Measurements from ENCODE around the gene MAPT.
"Not testable (repeated sequence)": the region's sequence is repeated elsewhere in the genome, so short reads cannot be mapped to it uniquely, and the experiment has no call there.

Gene MAPT

GRCh38 chr17:46010597-46011186 lies 116.3 kb downstream of the MAPT start:
- no peak for DNase-seq (ENCODE audit: low spot score)

GRCh38 chr17:46011711-46012505 lies 117.6 kb downstream of the MAPT start:
- no peak for DNase-seq (ENCODE audit: low spot score)

GRCh38 chr17:46012506-46013079 lies 118.2 kb downstream of the MAPT start:
- no peak for DNase-seq (ENCODE audit: low spot score)

- DNase-seq (ENCODE audit: low spot score): no peak
Observed at GRCh38 chr17:46013127-46013501, 118.8 kb downstream of the MAPT start.

GRCh38 chr17:46013502-46014165 lies 119.3 kb downstream of the MAPT start:
- DNase-seq (ENCODE audit: low spot score): no peak

- DNase-seq (ENCODE audit: low spot score): not testable (repeated sequence)
Observed at GRCh38 chr17:46019408-46019925, 125.1 kb downstream of the MAPT start.

GRCh38 chr17:46020023-46020761 lies 125.8 kb downstream of the MAPT start:
- DNase-seq (ENCODE audit: low spot score): no peak

- DNase-seq (ENCODE audit: low spot score): no peak
Observed at GRCh38 chr17:46020998-46021397, 126.6 kb downstream of the MAPT start.

- DNase-seq (ENCODE audit: low spot score): not testable (repeated sequence)
Observed at GRCh38 chr17:46023366-46023765, 129.0 kb downstream of the MAPT start.

- DNase-seq (ENCODE audit: low spot score): no peak
Observed at GRCh38 chr17:46023783-46024388, 129.5 kb downstream of the MAPT start.

GRCh38 chr17:46024590-46024989 lies 130.2 kb downstream of the MAPT start:
- no peak for DNase-seq (ENCODE audit: low spot score)

GRCh38 chr17:46025060-46025459 lies 130.7 kb downstream of the MAPT start:
- no peak for DNase-seq (ENCODE audit: low spot score)

GRCh38 chr17:46025510-46026165 lies 131.3 kb downstream of the MAPT start:
- DNase-seq (ENCODE audit: low spot score): no peak

GRCh38 chr17:46026166-46027047 lies 132.1 kb downstream of the MAPT start:
- no peak for DNase-seq (ENCODE audit: low spot score)

GRCh38 chr17:46027048-46027975 lies 133.0 kb downstream of the MAPT start:
- no peak for DNase-seq (ENCODE audit: low spot score)

- DNase-seq (ENCODE audit: low spot score): no peak
Observed at GRCh38 chr17:46027976-46028325, 133.6 kb downstream of the MAPT start.

GRCh38 chr17:46028374-46028773 lies 134.0 kb downstream of the MAPT start:
- no peak for DNase-seq (ENCODE audit: low spot score)

GRCh38 chr17:46028981-46029565 lies 134.7 kb downstream of the MAPT start:
- DNase-seq (ENCODE audit: low spot score): no peak

- no peak for DNase-seq (ENCODE audit: low spot score)
Observed at GRCh38 chr17:46029627-46030026, 135.3 kb downstream of the MAPT start.

All from SW480 (cell line).